ENCODE data around the gene KLC3.

- no peak for TF ChIP-seq CTCF (IDR thresholded peaks at IDR 0.05; ENCODE audit: low read depth, low read length, poor library complexity, severe bottlenecking)
- no peak for TF ChIP-seq EZH2phosphoT487 (IDR thresholded peaks at IDR 0.05; ENCODE audit: borderline replicate concordance, low read length)
Observed at GRCh38 chr19:45304141-45304926, 36.2 kb upstream of the KLC3 start.
